ENCODE measurements around the gene PRRX1. TPM values are rescaled to one million over a fixed set of nuclear protein-coding genes. Genes with fewer than 3 reads are reported as not detected.

PRRX1 gene
- polyA plus RNA-seq, 3 donors = not detected

GRCh38 chr1:170664828-170665612, 1.1 kb downstream of the PRRX1 start:
- peak overlapping the region in 1 of 2 donors; percentile 75 for H3K4me3 Mint-ChIP-seq
- 1% methylated on average over 34 of the region's 37 CpGs for WGBS (ENCODE audit: insufficient coverage)
- no peak for TF ChIP-seq CTCF (IDR thresholded peaks at IDR 0.05)

GRCh38 chr1:170665629-170666028, 1.7 kb downstream of the PRRX1 start:
- Mint-ChIP-seq H3K36me3 (peaks cover 2 to 17% of the 10 kb centered on the region in 2 donors), H3K27ac (no peak overlapping the region), H3K4me3 (peak overlapping the region in 1 of 2 donors; percentile 75), H3K4me1 (peaks cover 25% of the 10 kb centered on the region), H3K9me3 (peaks cover 2 to 54% (median 35%) of the 10 kb centered on the region in 7 donors), H3K27me3 (ENCODE audit: low read depth in 3 of 3) (peaks cover 98 to 100% (median 100%) of the 10 kb centered on the region in 3 donors)
- no peak overlapping the region for H3K4me3 ChIP-seq (replicated peaks in 1 of 3; ENCODE audit: low read depth in 2 of 3, low read length in 3 of 3)
- DNase-seq = no peak
- H3K4me1 ChIP-seq (ENCODE audit: control insufficient read depth in 1 of 2, insufficient read depth in 2 of 2, low read length in 2 of 2) = no peaks in the 10 kb centered on the region
- H3K27ac ChIP-seq (ENCODE audit: low read depth in 1 of 2, low read length in 2 of 2) = no peak overlapping the region
- H3K36me3 ChIP-seq (replicated peaks in 1 of 2; ENCODE audit: control insufficient read depth in 1 of 2, insufficient read depth in 2 of 2, low read length in 2 of 2) = no peaks in the 10 kb centered on the region
- H3K27me3 ChIP-seq (ENCODE audit: control insufficient read depth in 2 of 2, insufficient read depth in 2 of 2, low read length in 2 of 2) = peaks cover 93 to 99% of the 10 kb centered on the region in 2 donors
- H3K9me3 ChIP-seq (replicated peaks in 1 of 2; ENCODE audit: control insufficient read depth in 1 of 2, insufficient read depth in 1 of 2, low read length in 2 of 2) = peaks cover 0 to 57% of the 10 kb centered on the region in 2 donors
- WGBS (ENCODE audit: insufficient coverage) = 11% methylated on average over 14 of the region's 14 CpGs
- H3K79me2 ChIP-seq (ENCODE audit: insufficient read depth, low read length) = no peaks in the 10 kb centered on the region
- no peak overlapping the region for H3K4me2 ChIP-seq (replicated peaks; ENCODE audit: extremely low read depth, low read length, poor library complexity, severe bottlenecking)
- intact Hi-C loops (cut with micrococcal nuclease) = no loop called here
- H2AFZ ChIP-seq (ENCODE audit: insufficient read depth, low read depth, low read length, poor library complexity, severe bottlenecking) = no peak overlapping the region
- H4K20me1 ChIP-seq (ENCODE audit: insufficient read depth, low read length) = no peaks in the 10 kb centered on the region
- TF ChIP-seq CTCF (IDR thresholded peaks at IDR 0.05) = no peak
- no peak overlapping the region for H3K9ac ChIP-seq (ENCODE audit: insufficient read depth, low read length, poor library complexity, severe bottlenecking)

More at GRCh38 chr1:170664828-170665612, 1.1 kb downstream of the PRRX1 start:
- H2AFZ ChIP-seq (ENCODE audit: insufficient read depth, low read depth, low read length, poor library complexity, severe bottlenecking) = no peak overlapping the region
- no peaks in the 10 kb centered on the region for H4K20me1 ChIP-seq (ENCODE audit: insufficient read depth, low read length)
- no peak overlapping the region for H3K9ac ChIP-seq (ENCODE audit: insufficient read depth, low read length, poor library complexity, severe bottlenecking)
- no peak overlapping the region for H3K4me2 ChIP-seq (replicated peaks; ENCODE audit: extremely low read depth, low read length, poor library complexity, severe bottlenecking)
- no peak overlapping the region for H3K27ac ChIP-seq (ENCODE audit: low read depth in 1 of 2, low read length in 2 of 2)
- intact Hi-C loops (cut with micrococcal nuclease) = no loop called here
- no peak overlapping the region for H3K27ac Mint-ChIP-seq
- no peak for DNase-seq
- peaks cover 2 to 19% of the 10 kb centered on the region in 2 donors for H3K36me3 Mint-ChIP-seq
- no peaks in the 10 kb centered on the region for H3K36me3 ChIP-seq (replicated peaks in 1 of 2; ENCODE audit: control insufficient read depth in 1 of 2, insufficient read depth in 2 of 2, low read length in 2 of 2)
- peaks cover 0 to 60% of the 10 kb centered on the region in 2 donors for H3K9me3 ChIP-seq (replicated peaks in 1 of 2; ENCODE audit: control insufficient read depth in 1 of 2, insufficient read depth in 1 of 2, low read length in 2 of 2)
- no peak overlapping the region for H3K4me3 ChIP-seq (replicated peaks in 1 of 3; ENCODE audit: low read depth in 2 of 3, low read length in 3 of 3)
- H3K9me3 Mint-ChIP-seq = peaks cover 2 to 56% (median 36%) of the 10 kb centered on the region in 7 donors
- peaks cover 97 to 99% (median 99%) of the 10 kb centered on the region in 3 donors for H3K27me3 Mint-ChIP-seq (ENCODE audit: low read depth in 3 of 3)
- H3K79me2 ChIP-seq (ENCODE audit: insufficient read depth, low read length) = no peaks in the 10 kb centered on the region
- peaks cover 25% of the 10 kb centered on the region for H3K4me1 Mint-ChIP-seq
- no peaks in the 10 kb centered on the region for H3K4me1 ChIP-seq (ENCODE audit: control insufficient read depth in 1 of 2, insufficient read depth in 2 of 2, low read length in 2 of 2)
- peaks cover 90 to 99% of the 10 kb centered on the region in 2 donors for H3K27me3 ChIP-seq (ENCODE audit: control insufficient read depth in 2 of 2, insufficient read depth in 2 of 2, low read length in 2 of 2)
